Activated T-cell treated with anti-CD3 and anti-CD28 coated beads for 48 hours (primary cell): ENCODE data around the gene RIMS3.

Experiments used
- DNase-seq: peaks from one replicate; pipeline ENCODE4 v3.0.0-alpha.2; 2020; ENCODE audit warnings: low read depth

Gene RIMS3

GRCh38 chr1:40653851-40654537, 11.5 kb downstream of the RIMS3 start:
- DNase-seq, result no peak

DNA sequence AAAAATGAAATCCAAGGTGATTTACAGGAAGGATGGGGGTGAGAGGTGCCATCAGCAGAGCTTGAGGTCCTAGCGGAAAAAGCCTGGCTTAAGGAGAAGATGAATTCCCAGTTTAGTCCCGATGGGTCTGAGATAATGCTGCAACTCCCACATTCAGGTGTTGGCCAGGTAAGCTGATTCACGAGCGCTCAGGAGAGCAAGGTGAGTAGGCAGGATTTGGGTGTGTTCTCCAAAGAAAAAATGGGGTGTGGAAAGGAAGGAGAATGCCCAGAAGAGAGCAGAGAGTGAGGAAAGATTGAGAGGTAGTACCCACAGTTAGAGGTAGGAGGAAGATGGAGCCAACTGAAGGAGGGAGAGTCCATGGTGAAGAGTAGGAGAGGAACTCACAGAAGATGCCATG, 12.5 kb downstream of the RIMS3 start:
- no peak for DNase-seq

DNA sequence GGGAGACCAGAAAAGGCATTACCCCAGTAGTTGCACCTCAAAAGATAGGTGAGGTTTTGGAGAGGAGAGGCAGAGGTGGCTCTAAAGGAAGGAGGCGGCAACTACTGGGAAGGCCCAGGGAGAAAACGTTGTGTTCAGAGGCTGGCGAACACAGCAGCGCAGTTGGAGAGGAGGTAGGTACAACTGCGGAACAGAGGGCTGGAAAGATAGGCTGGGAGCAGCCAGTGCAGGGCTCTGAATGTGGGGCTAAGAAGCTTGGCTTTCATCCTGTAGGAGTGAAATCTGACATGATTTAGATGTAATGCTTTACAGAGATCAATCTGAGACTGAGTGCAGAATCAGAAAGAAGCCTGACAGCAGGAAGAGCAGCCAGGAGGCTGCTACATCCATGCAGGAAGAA, 13.0 kb downstream of the RIMS3 start:
- DNase-seq, result no peak

- no peak for DNase-seq
These were observed 14.2 kb downstream of the RIMS3 start for GRCh38 chr1:40651138-40651857.

DNA sequence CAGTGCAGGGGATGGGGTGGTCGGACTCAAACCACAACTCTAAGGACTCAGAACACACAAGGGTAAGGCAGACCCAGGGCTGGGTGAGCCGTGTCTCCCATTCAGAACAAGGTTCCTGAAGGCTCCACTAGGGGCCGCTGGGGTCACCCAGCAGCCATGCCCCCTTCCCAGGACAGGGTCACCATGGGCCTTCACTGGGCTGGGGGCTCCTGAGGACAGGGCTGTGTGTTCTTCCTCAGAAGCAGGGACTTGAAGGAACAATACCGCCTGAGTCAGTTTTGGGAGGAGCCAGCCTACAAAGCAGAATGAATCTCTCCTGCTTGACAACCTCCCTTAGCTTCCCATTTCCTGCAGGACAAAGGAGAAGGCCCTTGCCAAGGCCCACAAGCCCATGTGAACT, 15.4 kb downstream of the RIMS3 start:
- no peak for DNase-seq

- DNase-seq, result no peak
These were observed 15.9 kb downstream of the RIMS3 start for GRCh38 chr1:40649592-40649930.

GRCh38 chr1:40648928-40649591, 16.4 kb downstream of the RIMS3 start:
- DNase-seq, result no peak

DNA sequence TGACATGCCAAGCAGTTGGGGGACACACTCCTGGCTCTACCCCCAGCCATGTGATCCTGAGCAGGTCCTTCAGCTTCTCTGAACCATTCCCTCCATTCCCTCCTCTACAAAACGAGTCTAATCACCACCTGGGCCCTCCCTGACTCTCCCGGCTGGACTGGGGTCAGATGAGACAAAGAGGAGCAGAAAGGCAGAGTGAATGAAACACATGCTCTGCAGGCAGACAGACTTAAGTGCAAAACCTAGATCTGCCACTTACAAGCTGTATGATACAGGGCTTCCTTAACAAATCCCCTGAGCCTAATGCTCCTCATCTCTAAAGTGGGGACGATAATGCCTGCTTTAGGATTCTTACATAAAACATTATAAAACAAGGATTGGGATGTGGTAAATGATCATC, 17.3 kb downstream of the RIMS3 start:
- no peak for DNase-seq

GRCh38 chr1:40646315-40646714, 19.2 kb downstream of the RIMS3 start:
- DNase-seq, result no peak

DNA sequence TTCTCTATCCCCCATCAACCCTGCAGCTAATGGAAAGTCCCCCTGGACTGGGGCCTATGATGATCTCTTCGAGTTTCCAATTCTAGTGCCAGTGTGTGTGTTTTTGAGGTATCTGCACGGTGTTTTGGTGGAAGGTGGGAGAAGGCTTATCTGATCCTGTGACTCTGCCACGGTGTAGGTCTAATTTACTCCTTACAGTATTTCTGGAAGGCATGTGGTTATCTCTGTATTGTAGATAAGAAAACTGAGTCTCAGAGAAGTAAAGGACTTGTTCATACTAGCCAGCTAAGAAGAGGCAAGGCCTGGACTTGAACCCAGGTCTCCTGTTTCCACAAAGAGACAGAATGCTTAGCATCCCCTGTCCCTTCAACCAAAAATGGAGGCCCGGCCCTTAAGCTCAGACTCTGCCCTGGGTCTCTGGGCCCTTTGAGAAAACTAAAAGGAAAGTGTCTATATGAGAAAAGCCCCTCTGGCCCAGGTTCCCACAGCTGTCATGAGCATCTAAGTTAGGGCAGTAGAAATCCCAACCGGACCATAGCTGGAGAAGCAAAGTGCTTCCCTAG, 20.3 kb downstream of the RIMS3 start:
- no peak for DNase-seq

DNA sequence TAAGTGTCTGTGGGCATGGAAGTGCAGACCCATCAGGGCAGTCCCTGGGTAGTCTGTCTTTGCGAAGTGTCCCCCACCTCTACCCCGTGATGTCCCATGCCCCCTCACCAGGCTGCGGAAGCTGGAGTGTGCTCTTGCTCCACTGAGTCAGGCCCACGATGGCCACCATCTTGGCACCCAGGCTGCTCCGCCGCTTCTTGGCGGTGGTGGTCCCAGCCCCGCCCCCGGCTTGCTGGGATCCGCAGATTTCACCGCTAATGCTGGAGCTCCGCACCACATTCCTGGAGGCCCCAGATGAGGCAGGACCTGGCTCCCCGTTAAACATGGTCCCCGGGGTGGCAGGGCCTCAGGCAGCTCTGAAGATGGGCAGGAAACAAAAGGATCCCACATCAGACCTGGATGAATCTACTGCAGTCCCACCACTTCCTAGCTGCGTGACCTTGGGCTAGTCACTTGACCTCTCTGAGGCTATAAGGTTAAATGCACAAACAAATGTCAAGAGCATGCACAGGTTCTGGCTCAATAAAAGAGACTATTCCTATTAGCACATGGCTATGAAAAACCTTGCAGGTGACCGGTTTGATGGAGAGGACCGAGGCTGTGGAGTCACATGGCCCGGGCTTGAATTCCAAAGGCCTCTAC, 23.8 kb downstream of the RIMS3 start:
- no peak for DNase-seq

- DNase-seq, result no peak
These were observed 25.0 kb downstream of the RIMS3 start for GRCh38 chr1:40640314-40641076.

GRCh38 chr1:40638097-40639036, 27.1 kb downstream of the RIMS3 start:
- no peak for DNase-seq

DNA sequence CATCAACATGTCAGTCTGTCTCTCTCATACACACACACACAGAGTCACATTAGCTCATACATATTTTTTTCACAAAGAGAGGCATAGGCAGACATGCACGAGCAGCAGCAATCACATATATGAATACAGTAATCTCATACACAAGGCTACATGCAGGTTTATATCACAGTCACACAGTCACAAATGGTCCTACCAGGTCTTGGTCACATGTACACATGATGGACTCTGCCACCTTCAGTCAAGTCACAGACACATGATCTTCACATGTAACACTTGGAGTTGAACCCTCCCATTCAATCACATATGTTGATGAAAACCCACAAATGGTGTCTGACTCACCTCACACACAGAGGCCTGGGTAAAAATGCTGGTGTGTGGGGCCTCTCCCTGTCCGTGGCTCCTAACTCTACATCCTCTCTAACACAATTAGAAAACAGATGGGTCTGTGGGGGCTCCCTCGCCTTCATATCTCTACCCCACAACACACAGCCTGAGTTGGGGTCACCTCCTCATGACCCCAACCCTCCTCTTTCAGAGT, 27.9 kb downstream of the RIMS3 start:
- no peak for DNase-seq

DNA sequence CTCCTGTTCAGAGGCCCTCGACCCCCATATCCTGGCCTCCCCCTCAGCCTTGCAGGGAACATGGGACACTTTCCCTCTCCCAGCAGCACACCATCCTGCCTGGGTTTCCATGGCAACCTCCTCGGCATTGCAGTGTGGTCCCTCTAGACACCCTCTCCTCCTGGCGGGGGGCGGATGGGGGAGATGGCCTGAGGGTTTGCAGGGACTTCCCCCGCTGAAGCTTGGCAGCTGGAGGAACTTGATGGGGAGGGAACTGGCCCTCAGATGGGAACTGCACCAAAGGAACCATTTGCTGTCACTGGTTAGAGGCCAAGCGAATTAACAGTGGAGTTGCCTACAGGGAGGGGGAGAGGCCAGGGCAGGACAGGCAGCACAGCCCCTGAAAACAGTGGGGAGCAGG, 28.7 kb downstream of the RIMS3 start:
- DNase-seq, result no peak

DNA sequence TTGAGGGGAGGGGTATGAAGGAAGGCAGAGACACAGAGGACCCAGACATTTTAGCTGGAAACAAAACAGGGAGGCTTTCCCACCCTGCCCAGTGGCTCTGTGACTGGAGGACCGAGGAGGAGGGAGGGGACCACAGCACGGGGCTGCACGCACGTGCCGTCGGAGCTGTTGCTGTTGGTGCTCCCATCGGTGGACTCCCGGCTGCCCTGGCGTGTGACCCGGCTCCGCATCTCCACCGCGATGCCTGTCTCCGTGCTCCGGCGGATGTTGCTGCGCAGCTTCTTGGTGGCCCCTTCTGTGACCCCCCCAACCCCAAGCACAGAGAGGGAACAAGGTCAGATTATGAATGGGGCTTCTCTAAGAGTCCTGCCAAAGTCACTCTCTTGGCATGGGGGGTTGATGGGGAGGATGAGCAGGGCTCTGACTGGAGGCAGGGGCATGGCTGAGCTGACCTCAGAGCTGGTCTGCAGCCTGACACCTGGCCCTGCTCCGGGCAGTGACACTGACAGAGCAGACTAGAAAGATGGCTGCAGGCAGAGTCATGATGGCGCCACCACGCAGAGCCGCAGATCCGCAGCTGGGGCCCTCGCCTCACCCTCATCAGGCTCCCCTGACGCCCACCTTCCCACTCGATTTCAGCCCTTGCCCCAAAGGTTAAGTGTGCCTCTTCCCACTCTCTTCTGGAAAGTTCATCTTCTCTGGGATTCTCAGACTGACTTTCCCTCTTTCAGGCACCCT, 29.6 kb downstream of the RIMS3 start:
- no peak for DNase-seq

- DNase-seq, result no peak
These were observed 30.4 kb downstream of the RIMS3 start for GRCh38 chr1:40634901-40635655.

- no peak for DNase-seq
These were observed 31.5 kb downstream of the RIMS3 start for GRCh38 chr1:40633931-40634376.

- no peak for DNase-seq
These were observed 32.0 kb downstream of the RIMS3 start for GRCh38 chr1:40633523-40633922.
